ENCODE results near the gene SSRP1. TPM values are rescaled to one million over a fixed set of nuclear protein-coding genes. Genes with fewer than 3 reads are reported as not detected.
"Not testable (repeated sequence)": the region's sequence is repeated elsewhere in the genome, so short reads cannot be mapped to it uniquely, and the experiment has no call there.

SSRP1 gene
- polyA plus RNA-seq, 3 donors: 9.8 to 34.7 (median 14.7) TPM

- H3K27me3 Mint-ChIP-seq (ENCODE audit: low read depth in 3 of 3): peaks cover 0 to 2% (median 1%) of the 10 kb centered on the region in 3 donors
- Histone ChIP-seq H2AFZ (ENCODE audit: insufficient read depth, low read depth, low read length, poor library complexity, severe bottlenecking) (no peak overlapping the region), H3K4me1 (ENCODE audit: control insufficient read depth in 1 of 2, insufficient read depth in 2 of 2, low read length in 2 of 2) (no peaks in the 10 kb centered on the region), H3K9me3 (replicated peaks in 1 of 2; ENCODE audit: control insufficient read depth in 1 of 2, insufficient read depth in 1 of 2, low read length in 2 of 2) (peaks cover 8 to 27% of the 10 kb centered on the region in 2 donors), H3K27ac (ENCODE audit: low read depth in 1 of 2, low read length in 2 of 2) (no peak overlapping the region), H3K4me3 (replicated peaks in 1 of 3; ENCODE audit: low read depth in 2 of 3, low read length in 3 of 3) (no peak overlapping the region), H3K4me2 (replicated peaks; ENCODE audit: extremely low read depth, low read length, poor library complexity, severe bottlenecking) (no peak overlapping the region), H3K9ac (ENCODE audit: insufficient read depth, low read length, poor library complexity, severe bottlenecking) (no peak overlapping the region), H3K27me3 (ENCODE audit: control insufficient read depth in 2 of 2, insufficient read depth in 2 of 2, low read length in 2 of 2) (no peaks in the 10 kb centered on the region), H3K79me2 (ENCODE audit: insufficient read depth, low read length) (no peaks in the 10 kb centered on the region), H3K36me3 (replicated peaks in 1 of 2; ENCODE audit: control insufficient read depth in 1 of 2, insufficient read depth in 2 of 2, low read length in 2 of 2) (no peaks in the 10 kb centered on the region), H4K20me1 (ENCODE audit: insufficient read depth, low read length) (no peaks in the 10 kb centered on the region)
- TF ChIP-seq CTCF (IDR thresholded peaks at IDR 0.05): no peak
- WGBS (ENCODE audit: insufficient coverage): 100% methylated on average over 1 of the region's 5 CpGs
- no peak overlapping the region for H3K27ac Mint-ChIP-seq
- DNase-seq: no peak
- H3K4me3 Mint-ChIP-seq: no peak overlapping the region
- H3K9me3 Mint-ChIP-seq: peaks cover 7 to 20% (median 12%) of the 10 kb centered on the region in 7 donors
- intact Hi-C loops (cut with micrococcal nuclease): no loop called here
- no peaks in the 10 kb centered on the region for H3K4me1 Mint-ChIP-seq
- peaks cover 4 to 6% of the 10 kb centered on the region in 2 donors for H3K36me3 Mint-ChIP-seq
Observed at GRCh38 chr11:57299150-57299737, 36.4 kb downstream of the SSRP1 start.

- Histone ChIP-seq H3K27me3 (ENCODE audit: control insufficient read depth in 2 of 2, insufficient read depth in 2 of 2, low read length in 2 of 2) (no peaks in the 10 kb centered on the region), H3K4me1 (ENCODE audit: control insufficient read depth in 1 of 2, insufficient read depth in 2 of 2, low read length in 2 of 2) (no peaks in the 10 kb centered on the region), H3K4me2 (replicated peaks; ENCODE audit: extremely low read depth, low read length, poor library complexity, severe bottlenecking) (no peak overlapping the region), H3K4me3 (replicated peaks in 1 of 3; ENCODE audit: low read depth in 2 of 3, low read length in 3 of 3) (no peak overlapping the region), H3K9me3 (replicated peaks in 1 of 2; ENCODE audit: control insufficient read depth in 1 of 2, insufficient read depth in 1 of 2, low read length in 2 of 2) (peaks cover 8 to 27% of the 10 kb centered on the region in 2 donors), H3K9ac (ENCODE audit: insufficient read depth, low read length, poor library complexity, severe bottlenecking) (no peak overlapping the region), H4K20me1 (ENCODE audit: insufficient read depth, low read length) (no peaks in the 10 kb centered on the region), H3K79me2 (ENCODE audit: insufficient read depth, low read length) (no peaks in the 10 kb centered on the region), H2AFZ (ENCODE audit: insufficient read depth, low read depth, low read length, poor library complexity, severe bottlenecking) (no peak overlapping the region), H3K27ac (ENCODE audit: low read depth in 1 of 2, low read length in 2 of 2) (no peak overlapping the region), H3K36me3 (replicated peaks in 1 of 2; ENCODE audit: control insufficient read depth in 1 of 2, insufficient read depth in 2 of 2, low read length in 2 of 2) (no peaks in the 10 kb centered on the region)
- 100% methylated on average over 1 of the region's 2 CpGs for WGBS (ENCODE audit: insufficient coverage)
- H3K4me1 Mint-ChIP-seq: no peaks in the 10 kb centered on the region
- no peaks in the 10 kb centered on the region for H3K27me3 Mint-ChIP-seq (ENCODE audit: low read depth in 3 of 3)
- no peak overlapping the region for H3K27ac Mint-ChIP-seq
- H3K4me3 Mint-ChIP-seq: no peak overlapping the region
- H3K9me3 Mint-ChIP-seq: peaks cover 7 to 20% (median 12%) of the 10 kb centered on the region in 7 donors
- peaks cover 4 to 6% of the 10 kb centered on the region in 2 donors for H3K36me3 Mint-ChIP-seq
- no peak for TF ChIP-seq CTCF (IDR thresholded peaks at IDR 0.05)
- DNase-seq: no peak
- intact Hi-C loops (cut with micrococcal nuclease): no loop called here
Observed at GRCh38 chr11:57297221-57297620, 38.5 kb downstream of the SSRP1 start.

GRCh38 chr11:57296205-57296604, 39.5 kb downstream of the SSRP1 start:
- H3K36me3 ChIP-seq (replicated peaks in 1 of 2; ENCODE audit: control insufficient read depth in 1 of 2, insufficient read depth in 2 of 2, low read length in 2 of 2); H3K4me2 ChIP-seq (replicated peaks; ENCODE audit: extremely low read depth, low read length, poor library complexity, severe bottlenecking); intact Hi-C loops (cut with micrococcal nuclease); DNase-seq; H3K4me3 Mint-ChIP-seq; H3K4me1 ChIP-seq (ENCODE audit: control insufficient read depth in 1 of 2, insufficient read depth in 2 of 2, low read length in 2 of 2); H3K4me3 ChIP-seq (replicated peaks in 1 of 3; ENCODE audit: low read depth in 2 of 3, low read length in 3 of 3); H3K27me3 Mint-ChIP-seq (ENCODE audit: low read depth in 3 of 3); H4K20me1 ChIP-seq (ENCODE audit: insufficient read depth, low read length); H3K27me3 ChIP-seq (ENCODE audit: control insufficient read depth in 2 of 2, insufficient read depth in 2 of 2, low read length in 2 of 2); H3K27ac Mint-ChIP-seq; H2AFZ ChIP-seq (ENCODE audit: insufficient read depth, low read depth, low read length, poor library complexity, severe bottlenecking); H3K79me2 ChIP-seq (ENCODE audit: insufficient read depth, low read length); H3K36me3 Mint-ChIP-seq; H3K27ac ChIP-seq (ENCODE audit: low read depth in 1 of 2, low read length in 2 of 2); H3K4me1 Mint-ChIP-seq; H3K9ac ChIP-seq (ENCODE audit: insufficient read depth, low read length, poor library complexity, severe bottlenecking): not testable (repeated sequence)
- H3K9me3 Mint-ChIP-seq: peaks cover 7 to 20% (median 12%) of the 10 kb centered on the region in 7 donors
- WGBS (ENCODE audit: insufficient coverage): no CpG with 5 or more reads among the region's 3 CpGs
- H3K9me3 ChIP-seq (replicated peaks in 1 of 2; ENCODE audit: control insufficient read depth in 1 of 2, insufficient read depth in 1 of 2, low read length in 2 of 2): peaks cover 8 to 27% of the 10 kb centered on the region in 2 donors

Measured in CD14-positive monocyte (primary cell).